H9 (cell line): ENCODE measurements around the gene ARSJ. TPM values are rescaled to one million over a fixed set of nuclear protein-coding genes. Genes with fewer than 3 reads are reported as not detected.

Experiments used
- DNase-seq: peaks from one replicate; pipeline ENCODE4 v3.0.0-alpha.2; 2017
- H2AFZ ChIP-seq: one replicate; pipeline ENCODE4 v1.6.1; 2013; ENCODE audit warnings: mild to moderate bottlenecking, low read length, control low read depth, moderate library complexity
- H2AK5ac ChIP-seq: 2 replicates; pipeline ENCODE4 v1.6.1; 2013; ENCODE audit warnings: low read length, control low read depth, mixed read lengths; ENCODE audit not compliant: insufficient read length
- H2BK120ac ChIP-seq: one replicate; pipeline ENCODE4 v1.6.1; 2013; ENCODE audit warnings: low read depth, mild to moderate bottlenecking, low read length, control low read depth, inconsistent platforms; ENCODE audit not compliant: poor library complexity, severe bottlenecking
- H2BK12ac ChIP-seq: 2 replicates; pipeline ENCODE4 v1.6.1; 2013; ENCODE audit warnings: low read length, control low read depth, mixed read lengths, low read depth; ENCODE audit not compliant: insufficient read length
- H2BK15ac ChIP-seq: 2 replicates; pipeline ENCODE4 v1.6.1; 2013; ENCODE audit warnings: low read depth, low read length, control low read depth
- H2BK20ac ChIP-seq: one replicate; pipeline ENCODE4 v1.6.1; 2013; ENCODE audit warnings: low read depth, mild to moderate bottlenecking, low read length, control low read depth, inconsistent platforms; ENCODE audit not compliant: poor library complexity, severe bottlenecking
- H2BK5ac ChIP-seq: 2 replicates; pipeline ENCODE4 v1.6.1; 2013; ENCODE audit warnings: low read length, control low read depth, mixed read lengths; ENCODE audit not compliant: insufficient read length
- H3K14ac ChIP-seq: 2 replicates; pipeline ENCODE4 v1.6.1; 2013; ENCODE audit warnings: low read length, control low read depth; ENCODE audit not compliant: insufficient read depth
- H3K18ac ChIP-seq: 2 replicates; pipeline ENCODE4 v1.6.1; 2013; ENCODE audit warnings: low read depth, mild to moderate bottlenecking, mixed read lengths, low read length, control low read depth; ENCODE audit not compliant: insufficient read length
- H3K23ac ChIP-seq: 2 replicates; pipeline ENCODE4 v1.6.1; 2013; ENCODE audit warnings: low read length, control low read depth, mixed read lengths, low read depth; ENCODE audit not compliant: insufficient read length
- H3K23me2 ChIP-seq: 2 replicates; pipeline ENCODE4 v1.6.1; 2013; ENCODE audit warnings: low read depth, mild to moderate bottlenecking, mixed read lengths, low read length, control low read depth; ENCODE audit not compliant: insufficient read length, poor library complexity, severe bottlenecking
- H3K27ac ChIP-seq: 2 replicates; pipeline ENCODE4 v1.5.1; 2013; ENCODE audit warnings: low read length, control low read depth, mixed read lengths, low read depth; ENCODE audit not compliant: insufficient read length
- H3K27me3 ChIP-seq: 2 replicates; pipeline ENCODE4 v1.6.1; 2013; ENCODE audit warnings: low read length, control low read depth, inconsistent platforms; ENCODE audit not compliant: insufficient read depth
- H3K4ac ChIP-seq: 2 replicates; pipeline ENCODE4 v1.6.1; 2013; ENCODE audit warnings: low read depth, mild to moderate bottlenecking, control low read depth, inconsistent platforms, low read length, moderate library complexity
- H3K4me1 ChIP-seq: 2 replicates; pipeline ENCODE4 v1.6.1; 2013; ENCODE audit warnings: low read length, control low read depth, inconsistent platforms; ENCODE audit not compliant: insufficient read depth
- H3K4me2 ChIP-seq: 2 replicates; pipeline ENCODE4 v1.6.1; 2013; ENCODE audit warnings: low read length, control low read depth, mixed read lengths; ENCODE audit not compliant: insufficient read length, insufficient read depth
- H3K56ac ChIP-seq: 2 replicates; pipeline ENCODE4 v1.6.1; 2013; ENCODE audit warnings: low read depth, mild to moderate bottlenecking, mixed read lengths, low read length, control low read depth; ENCODE audit not compliant: insufficient read length
- H3K79me1 ChIP-seq: 2 replicates; pipeline ENCODE4 v1.6.1; 2013; ENCODE audit warnings: low read depth, mild to moderate bottlenecking, moderate library complexity, low read length, control low read depth, inconsistent platforms; ENCODE audit not compliant: insufficient read depth, poor library complexity, severe bottlenecking
- H3K79me2 ChIP-seq: 2 replicates; pipeline ENCODE4 v1.6.1; 2013; ENCODE audit warnings: low read length, control low read depth, inconsistent platforms; ENCODE audit not compliant: insufficient read depth
- H3K9ac ChIP-seq: 2 replicates; pipeline ENCODE4 v1.6.1; 2013; ENCODE audit warnings: low read length, control low read depth, mixed read lengths; ENCODE audit not compliant: insufficient read length; ENCODE audit errors: extremely low read depth
- H3K9me3 ChIP-seq: one replicate; pipeline ENCODE4 v1.6.1; 2013; ENCODE audit warnings: low read depth, low read length, inconsistent platforms; ENCODE audit not compliant: control insufficient read depth
- H3T11ph ChIP-seq: one replicate; pipeline ENCODE4 v1.6.1; 2013; ENCODE audit warnings: mild to moderate bottlenecking, low read length, control low read depth, inconsistent platforms
- H4K20me1 ChIP-seq: one replicate; pipeline ENCODE4 v1.6.1; 2013; ENCODE audit not compliant: control insufficient read depth, insufficient read length, insufficient read depth
- H4K5ac ChIP-seq: 2 replicates; pipeline ENCODE4 v1.6.1; 2013; ENCODE audit warnings: low read depth, mild to moderate bottlenecking, mixed read lengths, low read length, control low read depth; ENCODE audit not compliant: insufficient read length
- H4K8ac ChIP-seq: replicated peaks from 2 replicates; pipeline ENCODE4 v1.6.1; 2013; ENCODE audit warnings: low read length, control low read depth, mixed read lengths, low read depth; ENCODE audit not compliant: insufficient read length
- H4K91ac ChIP-seq: 2 replicates; pipeline ENCODE4 v1.6.1; 2013; ENCODE audit warnings: low read depth, mild to moderate bottlenecking, moderate library complexity, mixed read lengths, low read length, control low read depth; ENCODE audit not compliant: insufficient read length
- H3K27ac Mint-ChIP-seq, 3 experiments: 2 replicates in 2 of 3; 3 replicates in 1 of 3; pipeline ENCODE4 v1.8.0; 2020 to 2021; ENCODE audit warnings: mixed read lengths in 3 of 3, mild to moderate bottlenecking in 1 of 3, moderate library complexity in 1 of 3
- H3K27me3 Mint-ChIP-seq: 2 replicates; pipeline ENCODE4 v1.8.0; 2021; ENCODE audit warnings: low read depth, mild to moderate bottlenecking, moderate library complexity, mixed read lengths
- H3K36me3 Mint-ChIP-seq, 3 experiments: 2 replicates in 2 of 3; 3 replicates in 1 of 3; pipeline ENCODE4 v1.8.0; 2020 to 2021; ENCODE audit warnings: low read depth in 3 of 3, mixed read lengths in 3 of 3; ENCODE audit not compliant: insufficient read depth in 1 of 3
- H3K4me1 Mint-ChIP-seq, 2 experiments: 2 replicates each; pipeline ENCODE4 v1.8.0; 2020; ENCODE audit warnings: mixed read lengths in 2 of 2
- H3K4me3 Mint-ChIP-seq, 2 experiments: 2 replicates in 1 of 2; 3 replicates in 1 of 2; pipeline ENCODE4 v1.8.0; 2020 to 2021; ENCODE audit warnings: mild to moderate bottlenecking in 2 of 2, mixed read lengths in 2 of 2, moderate library complexity in 1 of 2
- H3K9me3 Mint-ChIP-seq, 2 experiments: 2 replicates in 1 of 2; 3 replicates in 1 of 2; pipeline ENCODE4 v1.8.0; 2020; ENCODE audit warnings: mild to moderate bottlenecking in 2 of 2, mixed read lengths in 2 of 2, moderate library complexity in 1 of 2
- WGBS: extraction: QIAGEN DNeasy Blood & Tissue Kit; methylation state at CpG from one replicate; pipeline ENCODE4 v1.1.7; 2013; ENCODE audit warnings: missing lambda C conversion rate, low lambda C conversion rate, mixed read lengths; ENCODE audit not compliant: insufficient read length; ENCODE audit errors: extremely low coverage; 5-methylcytosine and 5-hydroxymethylcytosine counted together
- total RNA-seq: library from RNA; stranded (reverse); gene quantifications from 2 replicates; pipeline ENCODE4 v1.2.1, GENCODE V29; 2021
- TF ChIP-seq, protein P1 (sequence below): fragments of 200-600 bp; sonication (generic); conservative IDR thresholded peaks from 3 replicates; pipeline ENCODE4 v1.8.0; 2021; ENCODE audit warnings: antibody characterized with exemption, mild to moderate bottlenecking

The ARSJ gene
- total RNA-seq, 1 experiment from 2014 or later: 1.1 TPM

GRCh38 chr4:113874480-113874879, 105.0 kb downstream of the ARSJ start:
- Histone ChIP-seq H2AFZ (no peak overlapping the region), H2BK20ac (no peak overlapping the region), H3K79me2 (no peaks in the 10 kb centered on the region), H4K8ac (no peak overlapping the region), H4K91ac (no peak overlapping the region), H2BK120ac (no peak overlapping the region), H3K23me2 (no peaks in the 10 kb centered on the region), H3K4me2 (no peak overlapping the region), H3K79me1 (no peaks in the 10 kb centered on the region), H2AK5ac (no peak overlapping the region), H3K4me1 (peaks cover 3% of the 10 kb centered on the region; the same call in 1 of the 2 replicates), H3K18ac (no peak overlapping the region), H3K4ac (no peak overlapping the region), H3K56ac (no peak overlapping the region), H2BK5ac (no peak overlapping the region), H4K20me1 (no peaks in the 10 kb centered on the region), H3K14ac (no peak overlapping the region), H3K9ac (no peak overlapping the region), H3K27ac (no peak overlapping the region), H3K9me3 (no peaks in the 10 kb centered on the region), H2BK15ac (no peak overlapping the region), H4K5ac (no peak overlapping the region), H2BK12ac (no peak overlapping the region), H3K27me3 (no peaks in the 10 kb centered on the region), H3T11ph (no peak overlapping the region), H3K23ac (no peak overlapping the region)
- Mint-ChIP-seq H3K36me3 (peaks cover 0 to 2% (median 2%) of the 10 kb centered on the region in 3 experiments; a peak in 5 of 7 replicates), H3K9me3 (no peaks in the 10 kb centered on the region; a peak in 1 of 5 replicates), H3K27ac (no peak overlapping the region), H3K27me3 (no peaks in the 10 kb centered on the region), H3K4me3 (no peak overlapping the region), H3K4me1 (peaks cover 56 to 68% of the 10 kb centered on the region in 2 experiments)
- DNase-seq: no peak
- TF ChIP-seq, protein P1, sequence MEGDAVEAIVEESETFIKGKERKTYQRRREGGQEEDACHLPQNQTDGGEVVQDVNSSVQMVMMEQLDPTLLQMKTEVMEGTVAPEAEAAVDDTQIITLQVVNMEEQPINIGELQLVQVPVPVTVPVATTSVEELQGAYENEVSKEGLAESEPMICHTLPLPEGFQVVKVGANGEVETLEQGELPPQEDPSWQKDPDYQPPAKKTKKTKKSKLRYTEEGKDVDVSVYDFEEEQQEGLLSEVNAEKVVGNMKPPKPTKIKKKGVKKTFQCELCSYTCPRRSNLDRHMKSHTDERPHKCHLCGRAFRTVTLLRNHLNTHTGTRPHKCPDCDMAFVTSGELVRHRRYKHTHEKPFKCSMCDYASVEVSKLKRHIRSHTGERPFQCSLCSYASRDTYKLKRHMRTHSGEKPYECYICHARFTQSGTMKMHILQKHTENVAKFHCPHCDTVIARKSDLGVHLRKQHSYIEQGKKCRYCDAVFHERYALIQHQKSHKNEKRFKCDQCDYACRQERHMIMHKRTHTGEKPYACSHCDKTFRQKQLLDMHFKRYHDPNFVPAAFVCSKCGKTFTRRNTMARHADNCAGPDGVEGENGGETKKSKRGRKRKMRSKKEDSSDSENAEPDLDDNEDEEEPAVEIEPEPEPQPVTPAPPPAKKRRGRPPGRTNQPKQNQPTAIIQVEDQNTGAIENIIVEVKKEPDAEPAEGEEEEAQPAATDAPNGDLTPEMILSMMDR: no peak
- WGBS: no CpG with 5 or more reads among the region's 1 CpG
